ENCODE data around the gene OR4K1. TPM values are rescaled to one million over a fixed set of nuclear protein-coding genes. Genes with fewer than 3 reads are reported as not detected.

The OR4K1 gene, protein sequence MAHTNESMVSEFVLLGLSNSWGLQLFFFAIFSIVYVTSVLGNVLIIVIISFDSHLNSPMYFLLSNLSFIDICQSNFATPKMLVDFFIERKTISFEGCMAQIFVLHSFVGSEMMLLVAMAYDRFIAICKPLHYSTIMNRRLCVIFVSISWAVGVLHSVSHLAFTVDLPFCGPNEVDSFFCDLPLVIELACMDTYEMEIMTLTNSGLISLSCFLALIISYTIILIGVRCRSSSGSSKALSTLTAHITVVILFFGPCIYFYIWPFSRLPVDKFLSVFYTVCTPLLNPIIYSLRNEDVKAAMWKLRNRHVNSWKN
- total RNA-seq (2021) (not detected in 2 replicates), Bru-seq, nascent RNA (not detected), BruChase-seq, experiment 1, labeled RNA remaining after a 2-hour chase (not detected), BruChase-seq, experiment 2, labeled RNA remaining after a 6-hour chase (not detected)
- long read RNA-seq = 0 reads

DNA sequence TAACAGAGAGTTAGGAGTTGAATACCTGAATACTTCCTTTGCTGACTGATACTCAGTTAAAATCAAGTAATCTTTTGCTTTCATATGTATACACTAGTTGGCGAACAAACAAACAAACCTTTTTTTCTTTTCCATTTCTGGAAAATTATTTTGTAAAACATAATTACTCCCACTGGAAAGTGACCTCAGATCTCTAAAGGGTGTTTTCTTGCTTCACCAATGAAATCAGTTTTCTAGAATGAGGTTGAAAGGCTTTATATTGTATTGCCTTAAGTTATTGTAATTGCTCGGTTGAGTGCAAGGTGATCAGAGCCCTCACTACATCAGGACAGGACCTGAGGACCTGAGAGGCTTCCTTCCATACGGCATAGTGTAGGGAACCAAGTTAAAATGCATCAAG lies at the start of gene OR4K1:
Gene OR4K1 (plus strand): TSS at position 301 of the 400 bp plus-strand sequence. CDS start 4,750 bp downstream, outside the sequence.
- Histone ChIP-seq H3K4me1 (replicated peaks; ENCODE audit: insufficient read depth) (no peaks in the 10 kb centered on the region), H2AFZ (no peak within 1 kb of the TSS), H3K36me3 (ENCODE audit: low read depth) (no peaks in the 10 kb centered on the region), H3K27ac (no peak within 1 kb of the TSS), H3K4me3 (no peak within 1 kb of the TSS), H4K20me1 (ENCODE audit: insufficient read depth) (no peaks in the 10 kb centered on the region), H3K27me3 (ENCODE audit: insufficient read depth, low read depth) (no peaks in the 10 kb centered on the region), H3F3A (ENCODE audit: insufficient read depth, low read depth) (no peaks in the 10 kb centered on the region), H3K4me2 (no peak within 1 kb of the TSS), H3K9me3 (ENCODE audit: insufficient read depth, low read depth) (no peaks in the 10 kb centered on the region), H3K79me2 (ENCODE audit: low read depth) (no peaks in the 10 kb centered on the region), H3K9me2 (ENCODE audit: insufficient read depth) (no peaks in the 10 kb centered on the region)
- TF ChIP-seq EZH2 (IDR thresholded peaks at IDR 0.05; ENCODE audit: low read depth) = no peak
- TF ChIP-seq, protein P1, sequence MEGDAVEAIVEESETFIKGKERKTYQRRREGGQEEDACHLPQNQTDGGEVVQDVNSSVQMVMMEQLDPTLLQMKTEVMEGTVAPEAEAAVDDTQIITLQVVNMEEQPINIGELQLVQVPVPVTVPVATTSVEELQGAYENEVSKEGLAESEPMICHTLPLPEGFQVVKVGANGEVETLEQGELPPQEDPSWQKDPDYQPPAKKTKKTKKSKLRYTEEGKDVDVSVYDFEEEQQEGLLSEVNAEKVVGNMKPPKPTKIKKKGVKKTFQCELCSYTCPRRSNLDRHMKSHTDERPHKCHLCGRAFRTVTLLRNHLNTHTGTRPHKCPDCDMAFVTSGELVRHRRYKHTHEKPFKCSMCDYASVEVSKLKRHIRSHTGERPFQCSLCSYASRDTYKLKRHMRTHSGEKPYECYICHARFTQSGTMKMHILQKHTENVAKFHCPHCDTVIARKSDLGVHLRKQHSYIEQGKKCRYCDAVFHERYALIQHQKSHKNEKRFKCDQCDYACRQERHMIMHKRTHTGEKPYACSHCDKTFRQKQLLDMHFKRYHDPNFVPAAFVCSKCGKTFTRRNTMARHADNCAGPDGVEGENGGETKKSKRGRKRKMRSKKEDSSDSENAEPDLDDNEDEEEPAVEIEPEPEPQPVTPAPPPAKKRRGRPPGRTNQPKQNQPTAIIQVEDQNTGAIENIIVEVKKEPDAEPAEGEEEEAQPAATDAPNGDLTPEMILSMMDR (conservative IDR thresholded peaks at IDR 0.05) = no peak
- BruUV-seq (replicated peaks) = no TSS peak
- POLR2A ChIA-PET (ENCODE audit: unreplicated experiment) = no interaction called here
- no peak for DNase-seq
- intact Hi-C loops (cut with micrococcal nuclease; ENCODE audit: unreplicated experiment) = no loop called here
- CTCF ChIA-PET = no interaction called here

- Histone ChIP-seq H2AFZ (no peak overlapping the region), H3K9me3 (ENCODE audit: insufficient read depth, low read depth) (no peaks in the 10 kb centered on the region), H3K4me3 (no peak overlapping the region), H3K27ac (no peak overlapping the region), H3K4me2 (no peak overlapping the region), H3K9me2 (ENCODE audit: insufficient read depth) (no peaks in the 10 kb centered on the region), H3K36me3 (ENCODE audit: low read depth) (no peaks in the 10 kb centered on the region), H3K27me3 (ENCODE audit: insufficient read depth, low read depth) (no peaks in the 10 kb centered on the region), H3K4me1 (replicated peaks; ENCODE audit: insufficient read depth) (no peaks in the 10 kb centered on the region), H4K20me1 (ENCODE audit: insufficient read depth) (no peaks in the 10 kb centered on the region), H3K79me2 (ENCODE audit: low read depth) (no peaks in the 10 kb centered on the region), H3F3A (ENCODE audit: insufficient read depth, low read depth) (no peaks in the 10 kb centered on the region)
- CTCF ChIA-PET = interaction anchor here (0.6 kb wide), 1 partner anchor 305 kb away, joined by 6 read pairs; no protein-coding TSS in a partner anchor
- intact Hi-C loops (cut with micrococcal nuclease; ENCODE audit: unreplicated experiment) = no loop called here
- BruUV-seq (replicated peaks) = no TSS peak
- no peak for DNase-seq
- no peak for TF ChIP-seq EZH2 (IDR thresholded peaks at IDR 0.05; ENCODE audit: low read depth)
- TF ChIP-seq, protein P1 (conservative IDR thresholded peaks at IDR 0.05) = no peak
- POLR2A ChIA-PET (ENCODE audit: unreplicated experiment) = no interaction called here
Observed at GRCh38 chr14:19895282-19895681, 35.4 kb upstream of the OR4K1 start.

- Histone ChIP-seq H3F3A (ENCODE audit: insufficient read depth, low read depth) (no peaks in the 10 kb centered on the region), H2AFZ (no peak overlapping the region), H3K4me3 (no peak overlapping the region), H3K9me3 (ENCODE audit: insufficient read depth, low read depth) (no peaks in the 10 kb centered on the region), H3K4me2 (no peak overlapping the region), H4K20me1 (ENCODE audit: insufficient read depth) (no peaks in the 10 kb centered on the region), H3K79me2 (ENCODE audit: low read depth) (no peaks in the 10 kb centered on the region), H3K36me3 (ENCODE audit: low read depth) (no peaks in the 10 kb centered on the region), H3K27ac (no peak overlapping the region), H3K9me2 (ENCODE audit: insufficient read depth) (no peaks in the 10 kb centered on the region), H3K4me1 (replicated peaks; ENCODE audit: insufficient read depth) (no peaks in the 10 kb centered on the region), H3K27me3 (ENCODE audit: insufficient read depth, low read depth) (no peaks in the 10 kb centered on the region)
- ChIA-PET POLR2A (ENCODE audit: unreplicated experiment) (no interaction called here), CTCF (no interaction called here)
- intact Hi-C loops (cut with micrococcal nuclease; ENCODE audit: unreplicated experiment) = no loop called here
- no peak for DNase-seq
- BruUV-seq (replicated peaks) = no TSS peak
- no peak for TF ChIP-seq EZH2 (IDR thresholded peaks at IDR 0.05; ENCODE audit: low read depth)
- TF ChIP-seq, protein P1 (conservative IDR thresholded peaks at IDR 0.05) = no peak
Observed at GRCh38 chr14:19900999-19901398, 29.7 kb upstream of the OR4K1 start.
